ENCODE results near the gene SLC6A18.

The SLC6A18 gene

DNA sequence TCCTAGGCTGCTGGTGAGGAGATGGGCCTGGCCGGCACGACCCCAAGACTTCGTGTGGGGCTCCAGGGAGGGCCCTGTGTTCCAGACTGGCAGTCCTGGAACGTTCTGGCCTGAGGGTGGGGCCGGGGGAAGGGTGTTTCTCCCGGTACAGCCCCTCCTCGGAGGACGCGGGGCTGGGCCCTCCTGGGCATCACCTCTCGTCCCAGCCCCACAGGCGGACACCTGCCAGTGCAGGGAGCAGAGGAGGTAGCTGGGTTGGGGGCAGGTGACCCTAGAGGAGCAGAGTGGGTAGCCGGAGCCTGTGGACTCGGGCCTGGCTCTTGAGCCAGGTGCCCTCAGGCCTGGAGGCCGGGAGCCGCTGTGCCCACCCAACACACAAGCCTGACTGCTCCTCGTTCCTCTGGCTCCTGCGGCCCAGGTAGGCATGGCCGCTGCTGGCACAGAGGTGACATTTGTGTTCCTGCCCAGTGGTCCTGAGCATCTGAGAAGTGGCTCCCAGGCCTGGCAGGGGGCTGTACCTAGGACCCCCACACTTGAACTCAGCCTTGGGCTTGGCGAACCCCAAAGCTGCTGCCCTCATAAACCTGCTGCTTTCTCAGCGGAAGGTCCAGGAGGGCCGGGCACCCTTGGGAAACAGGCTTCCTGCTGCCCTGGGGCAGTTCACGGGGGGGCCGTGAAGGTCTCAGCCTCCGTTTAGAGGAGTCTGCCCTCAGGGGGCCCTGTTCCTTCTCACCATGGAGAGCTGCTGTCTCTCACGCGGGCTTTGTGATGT lies 23.0 kb upstream of the SLC6A18 start:
- H3K4me2 ChIP-seq (ENCODE audit: low read depth, low read length) = no peak overlapping the region
- no peak overlapping the region for H2AFZ ChIP-seq (ENCODE audit: low read length)
- H3K36me3 ChIP-seq (replicated peaks; ENCODE audit: insufficient read depth, low read length) = no peaks in the 10 kb centered on the region
- H3K4me3 ChIP-seq (ENCODE audit: low read length) = no peak overlapping the region
- H3K27me3 ChIP-seq (replicated peaks; ENCODE audit: insufficient read depth, low read length) = peaks cover 32% of the 10 kb centered on the region
- no peak overlapping the region for H3K27ac ChIP-seq (ENCODE audit: low read length)
- no peaks in the 10 kb centered on the region for H3K4me1 ChIP-seq (ENCODE audit: low read length)
- H3K9ac ChIP-seq (ENCODE audit: low read length) = no peak overlapping the region
- TF ChIP-seq, protein P1, sequence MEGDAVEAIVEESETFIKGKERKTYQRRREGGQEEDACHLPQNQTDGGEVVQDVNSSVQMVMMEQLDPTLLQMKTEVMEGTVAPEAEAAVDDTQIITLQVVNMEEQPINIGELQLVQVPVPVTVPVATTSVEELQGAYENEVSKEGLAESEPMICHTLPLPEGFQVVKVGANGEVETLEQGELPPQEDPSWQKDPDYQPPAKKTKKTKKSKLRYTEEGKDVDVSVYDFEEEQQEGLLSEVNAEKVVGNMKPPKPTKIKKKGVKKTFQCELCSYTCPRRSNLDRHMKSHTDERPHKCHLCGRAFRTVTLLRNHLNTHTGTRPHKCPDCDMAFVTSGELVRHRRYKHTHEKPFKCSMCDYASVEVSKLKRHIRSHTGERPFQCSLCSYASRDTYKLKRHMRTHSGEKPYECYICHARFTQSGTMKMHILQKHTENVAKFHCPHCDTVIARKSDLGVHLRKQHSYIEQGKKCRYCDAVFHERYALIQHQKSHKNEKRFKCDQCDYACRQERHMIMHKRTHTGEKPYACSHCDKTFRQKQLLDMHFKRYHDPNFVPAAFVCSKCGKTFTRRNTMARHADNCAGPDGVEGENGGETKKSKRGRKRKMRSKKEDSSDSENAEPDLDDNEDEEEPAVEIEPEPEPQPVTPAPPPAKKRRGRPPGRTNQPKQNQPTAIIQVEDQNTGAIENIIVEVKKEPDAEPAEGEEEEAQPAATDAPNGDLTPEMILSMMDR (IDR thresholded peaks at IDR 0.05; ENCODE audit: low read length) = no peak
- TF ChIP-seq EZH2 (optimal IDR thresholded peaks at IDR 0.05; ENCODE audit: low read depth, low read length) = no peak
- TF ChIP-seq EZH2phosphoT487 (IDR thresholded peaks at IDR 0.05; ENCODE audit: low read length) = no peak
- no peaks in the 10 kb centered on the region for H3K79me2 ChIP-seq (ENCODE audit: low read length)
- no peaks in the 10 kb centered on the region for H3K9me2 ChIP-seq (replicated peaks; ENCODE audit: insufficient read depth, low read length)
- H4K20me1 ChIP-seq (ENCODE audit: insufficient read depth, low read length) = no peaks in the 10 kb centered on the region
- DNase-seq = no peak
- no peaks in the 10 kb centered on the region for H3K9me3 ChIP-seq (replicated peaks; ENCODE audit: insufficient read depth, low read length)
- H3F3A ChIP-seq (ENCODE audit: insufficient read depth, low read length) = no peaks in the 10 kb centered on the region

DNA sequence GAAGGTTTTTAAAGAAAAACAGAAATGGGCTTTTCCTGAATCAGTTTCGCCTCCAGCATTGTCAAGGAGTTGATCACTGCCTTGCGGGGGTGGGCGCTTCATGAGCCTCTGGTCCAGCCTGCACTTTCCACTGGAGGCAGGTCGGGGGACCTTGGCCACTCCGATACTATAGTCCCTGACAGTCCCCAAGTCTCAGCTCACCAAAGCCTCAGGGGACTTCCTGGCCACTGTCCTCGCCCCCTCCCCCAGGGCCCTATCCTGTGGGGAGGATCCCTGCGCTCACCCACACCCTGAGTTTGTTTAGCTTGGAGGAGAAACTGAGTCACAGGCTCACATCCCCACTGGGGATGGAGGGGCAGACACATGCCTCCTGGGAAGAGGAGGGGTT lies 22.4 kb upstream of the SLC6A18 start:
- Histone ChIP-seq H3K9me2 (replicated peaks; ENCODE audit: insufficient read depth, low read length) (no peaks in the 10 kb centered on the region), H3K9ac (ENCODE audit: low read length) (no peak overlapping the region), H3F3A (ENCODE audit: insufficient read depth, low read length) (no peaks in the 10 kb centered on the region), H2AFZ (ENCODE audit: low read length) (no peak overlapping the region), H3K4me2 (ENCODE audit: low read depth, low read length) (no peak overlapping the region), H3K9me3 (replicated peaks; ENCODE audit: insufficient read depth, low read length) (no peaks in the 10 kb centered on the region), H4K20me1 (ENCODE audit: insufficient read depth, low read length) (no peaks in the 10 kb centered on the region), H3K79me2 (ENCODE audit: low read length) (no peaks in the 10 kb centered on the region), H3K27me3 (replicated peaks; ENCODE audit: insufficient read depth, low read length) (peaks cover 32% of the 10 kb centered on the region), H3K4me1 (ENCODE audit: low read length) (no peaks in the 10 kb centered on the region), H3K4me3 (ENCODE audit: low read length) (no peak overlapping the region), H3K27ac (ENCODE audit: low read length) (no peak overlapping the region), H3K36me3 (replicated peaks; ENCODE audit: insufficient read depth, low read length) (no peaks in the 10 kb centered on the region)
- no peak for DNase-seq
- TF ChIP-seq EZH2 (optimal IDR thresholded peaks at IDR 0.05; ENCODE audit: low read depth, low read length) (no peak), EZH2phosphoT487 (IDR thresholded peaks at IDR 0.05; ENCODE audit: low read length) (no peak)
- TF ChIP-seq, protein P1 (IDR thresholded peaks at IDR 0.05; ENCODE audit: low read length) = no peak

DNA sequence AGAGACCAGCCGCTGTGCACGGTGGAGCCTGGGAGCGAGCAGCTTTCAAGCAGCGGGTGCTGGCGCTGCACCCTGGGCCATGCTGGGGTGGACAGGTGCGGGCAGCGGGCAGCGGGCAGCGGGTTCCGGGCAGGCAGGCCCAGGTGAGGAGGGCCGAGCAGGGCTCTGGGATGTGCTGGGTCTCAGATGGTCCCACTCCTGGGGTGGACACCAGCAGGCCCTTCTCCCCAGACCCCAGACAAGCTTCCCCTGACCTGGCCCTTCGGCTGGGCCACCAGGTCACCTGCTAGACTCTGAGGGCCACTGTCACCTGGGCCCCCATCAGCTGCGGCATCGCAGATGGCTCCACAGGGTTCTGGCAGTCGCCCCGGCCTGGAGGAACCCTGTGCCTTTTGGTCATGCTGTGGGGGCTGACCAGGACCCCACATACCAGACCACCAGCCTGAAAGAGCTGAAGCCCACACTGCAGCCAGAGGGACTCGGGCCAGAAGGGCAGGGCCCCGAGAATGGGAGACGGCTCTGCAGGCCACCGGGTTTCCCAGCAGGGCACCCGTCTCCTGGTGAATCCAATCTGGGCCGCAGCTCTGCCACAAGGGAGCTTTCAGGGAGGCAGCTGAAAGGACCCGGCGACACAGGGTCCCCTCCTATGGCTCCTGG lies 21.7 kb upstream of the SLC6A18 start:
- Histone ChIP-seq H3K4me3 (ENCODE audit: low read length) (no peak overlapping the region), H3K79me2 (ENCODE audit: low read length) (no peaks in the 10 kb centered on the region), H3K9me3 (replicated peaks; ENCODE audit: insufficient read depth, low read length) (no peaks in the 10 kb centered on the region), H3K27ac (ENCODE audit: low read length) (no peak overlapping the region), H3F3A (ENCODE audit: insufficient read depth, low read length) (no peaks in the 10 kb centered on the region), H4K20me1 (ENCODE audit: insufficient read depth, low read length) (no peaks in the 10 kb centered on the region), H3K4me2 (ENCODE audit: low read depth, low read length) (no peak overlapping the region), H3K4me1 (ENCODE audit: low read length) (no peaks in the 10 kb centered on the region), H2AFZ (ENCODE audit: low read length) (no peak overlapping the region), H3K9me2 (replicated peaks; ENCODE audit: insufficient read depth, low read length) (no peaks in the 10 kb centered on the region), H3K27me3 (replicated peaks; ENCODE audit: insufficient read depth, low read length) (peaks cover 29% of the 10 kb centered on the region), H3K36me3 (replicated peaks; ENCODE audit: insufficient read depth, low read length) (no peaks in the 10 kb centered on the region), H3K9ac (ENCODE audit: low read length) (no peak overlapping the region)
- no peak for DNase-seq
- TF ChIP-seq EZH2phosphoT487 (IDR thresholded peaks at IDR 0.05; ENCODE audit: low read length) = no peak
- TF ChIP-seq EZH2 (optimal IDR thresholded peaks at IDR 0.05; ENCODE audit: low read depth, low read length) = no peak
- TF ChIP-seq, protein P1 (IDR thresholded peaks at IDR 0.05; ENCODE audit: low read length) = no peak
